Amniotic stem cell (primary cell): ENCODE data around the gene RAB14.
"Not testable (repeated sequence)": the region's sequence is repeated elsewhere in the genome, so short reads cannot be mapped to it uniquely, and the experiment has no call there.

Experiments used
- DNase-seq: peaks from one replicate; lab custom pipeline; 2025; lab: John Stamatoyannopoulos, UW

The RAB14 gene

DNA sequence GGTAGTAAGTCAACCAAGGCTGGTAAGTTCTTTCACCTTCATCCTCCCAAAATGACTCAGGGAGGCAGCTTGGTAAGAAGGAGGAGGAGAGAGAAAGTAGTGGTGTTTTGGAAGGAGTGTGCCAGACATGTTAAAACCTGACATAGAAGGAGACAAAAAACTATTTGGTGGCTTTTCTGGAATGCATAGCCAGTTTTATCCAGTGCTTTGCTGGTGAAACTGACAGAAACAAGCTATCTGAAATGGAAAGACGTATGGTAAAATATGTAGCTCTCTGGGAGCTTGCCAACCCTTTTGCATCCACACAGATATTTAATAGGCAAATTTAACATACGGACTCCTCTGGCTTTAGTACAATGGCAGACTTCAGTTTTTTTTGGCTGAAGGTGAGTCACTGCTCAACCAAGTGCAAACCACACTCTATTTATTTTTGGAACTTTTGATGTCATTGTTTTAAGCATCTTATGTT is 45.4 kb downstream of the RAB14 start:
- peak; percentile 46 for DNase-seq

DNA sequence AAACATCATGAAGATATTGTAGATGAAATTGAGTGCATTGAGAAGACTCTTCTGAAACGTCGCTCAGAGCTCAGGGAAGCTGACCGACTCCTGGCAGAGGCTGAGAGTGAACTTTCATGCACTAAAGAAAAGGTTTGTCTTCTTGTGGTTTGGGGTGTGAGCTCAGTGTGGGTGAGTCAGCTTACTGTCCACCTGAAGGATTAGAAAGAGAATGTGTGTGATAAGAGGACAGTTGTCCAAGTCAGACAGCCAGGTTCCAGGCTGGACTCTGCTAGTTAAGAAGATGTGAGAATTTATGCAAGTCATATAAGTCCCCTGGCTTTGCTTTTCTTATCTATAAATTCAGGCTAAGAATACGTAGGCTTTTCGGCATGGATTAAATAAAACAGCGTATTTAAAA is 46.9 kb downstream of the RAB14 start:
- DNase-seq = no peak

- DNase-seq = no peak
Observed at GRCh38 chr9:121153642-121154041, 48.0 kb downstream of the RAB14 start.

GRCh38 chr9:121150188-121150587 is 51.5 kb downstream of the RAB14 start:
- DNase-seq = no peak

DNA sequence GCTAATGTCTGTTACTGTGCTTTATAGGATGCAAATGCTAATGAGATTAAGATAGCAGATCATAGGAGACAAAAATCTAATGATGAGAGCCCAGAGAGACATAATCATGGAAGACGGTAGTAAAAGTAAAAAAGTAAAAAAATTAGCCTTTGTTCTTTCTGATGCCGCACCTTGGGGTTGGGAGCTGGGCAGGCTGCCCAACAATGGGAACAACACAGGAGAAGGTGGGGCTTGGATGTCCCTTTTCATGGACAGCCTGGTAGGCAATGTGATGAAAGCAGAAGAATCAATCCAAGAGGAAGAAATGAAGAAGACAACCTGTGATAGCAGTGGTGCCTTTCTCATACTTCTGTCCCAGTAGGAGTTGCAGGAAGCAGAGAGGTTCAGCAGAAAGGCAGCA is 57.2 kb downstream of the RAB14 start:
- no peak for DNase-seq

DNA sequence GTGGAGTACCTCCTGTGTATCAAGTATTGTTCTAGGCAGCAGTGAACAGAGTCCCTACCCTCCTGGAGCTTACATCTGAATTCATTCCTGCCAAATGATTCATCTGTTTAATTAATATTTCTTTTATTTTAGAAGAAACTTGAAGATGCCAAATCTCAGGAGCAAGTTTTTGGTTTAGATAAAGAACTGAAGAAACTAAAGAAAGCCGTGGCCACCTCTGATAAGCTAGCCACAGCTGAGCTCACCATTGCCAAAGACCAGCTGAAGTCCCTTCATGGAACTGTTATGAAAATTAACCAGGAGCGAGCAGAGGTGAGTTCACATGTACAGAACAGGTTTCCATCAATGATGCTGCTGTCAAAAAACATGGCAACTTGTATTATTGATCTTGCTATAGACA is 57.9 kb downstream of the RAB14 start:
- no peak for DNase-seq

DNA sequence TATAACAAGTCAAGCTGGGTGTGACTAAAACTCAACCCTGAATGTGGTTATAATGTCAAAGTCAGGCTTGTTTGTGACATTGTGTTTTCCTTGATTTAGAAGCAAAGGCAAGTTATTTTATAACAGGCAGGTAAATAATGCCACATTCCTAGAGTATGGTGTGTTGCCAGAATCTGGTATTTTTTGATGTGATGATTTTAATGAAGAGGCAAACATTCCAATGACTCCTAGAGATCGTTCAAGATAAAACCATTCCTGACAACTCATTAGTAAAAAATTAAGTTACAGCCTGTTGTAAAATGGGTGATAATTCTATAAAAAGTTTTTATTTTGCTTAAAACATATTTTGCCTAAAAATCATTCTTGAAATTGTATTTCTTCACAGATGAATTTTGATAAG is 60.0 kb downstream of the RAB14 start:
- no peak for DNase-seq

GRCh38 chr9:121141306-121141705 is 60.4 kb downstream of the RAB14 start:
- DNase-seq = no peak

DNA sequence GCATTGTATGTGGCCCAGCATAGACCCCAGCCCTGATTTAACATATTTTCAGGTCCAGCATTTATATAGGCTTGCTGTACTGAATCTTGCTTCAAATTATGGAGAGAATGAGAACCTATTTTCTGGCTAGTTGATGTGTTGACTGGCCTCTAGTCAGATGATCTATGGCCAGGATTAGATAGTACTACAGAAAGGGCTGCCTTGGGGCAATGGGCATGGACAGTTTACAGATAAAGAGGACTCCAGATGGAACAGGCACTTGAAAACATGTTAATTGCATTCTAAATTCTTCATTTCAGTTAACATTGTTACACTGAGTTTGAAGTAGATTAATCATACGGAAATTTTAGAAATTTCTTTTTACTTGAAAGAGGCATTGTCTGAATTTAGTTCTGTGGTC is 61.5 kb downstream of the RAB14 start:
- DNase-seq = no peak

DNA sequence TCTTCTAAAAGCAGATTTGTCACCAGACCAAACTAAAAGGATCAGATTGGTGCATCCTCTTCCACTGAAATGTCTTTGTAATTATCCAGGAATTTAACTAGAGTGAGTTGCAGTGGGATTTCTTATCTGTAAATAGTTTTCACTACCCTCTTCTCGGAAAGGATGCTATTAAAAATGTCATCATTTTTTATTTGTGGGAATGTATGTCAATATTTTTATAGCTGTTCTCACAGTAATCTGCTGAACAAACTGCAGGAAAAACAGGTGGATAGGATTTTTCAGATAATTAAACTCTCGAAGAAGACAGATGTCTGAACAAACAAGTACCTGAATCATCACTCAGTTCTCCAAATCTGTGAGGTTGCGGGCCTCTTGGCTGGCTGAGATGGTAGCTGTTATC is 62.7 kb downstream of the RAB14 start:
- no peak for DNase-seq

- DNase-seq = no peak
Observed at GRCh38 chr9:121138561-121138960, 63.1 kb downstream of the RAB14 start.

DNA sequence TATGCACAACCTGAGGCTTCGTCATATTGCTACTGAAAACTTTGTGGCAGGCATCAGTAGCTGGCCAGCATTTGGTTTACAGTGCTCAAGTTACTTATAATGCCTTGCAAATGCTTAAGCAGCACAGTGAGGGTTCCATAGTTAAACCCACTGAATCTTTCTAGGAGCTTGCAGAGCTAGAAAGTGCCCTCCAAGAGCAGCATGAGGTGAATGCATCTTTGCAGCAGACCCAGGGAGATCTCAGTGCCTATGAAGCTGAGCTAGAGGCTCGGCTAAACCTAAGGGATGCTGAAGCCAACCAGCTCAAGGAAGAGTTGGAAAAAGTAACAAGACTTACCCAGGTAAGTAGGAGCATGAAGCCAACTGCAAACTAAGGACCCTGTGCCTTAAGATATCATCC is 66.0 kb downstream of the RAB14 start:
- DNase-seq = no peak

DNA sequence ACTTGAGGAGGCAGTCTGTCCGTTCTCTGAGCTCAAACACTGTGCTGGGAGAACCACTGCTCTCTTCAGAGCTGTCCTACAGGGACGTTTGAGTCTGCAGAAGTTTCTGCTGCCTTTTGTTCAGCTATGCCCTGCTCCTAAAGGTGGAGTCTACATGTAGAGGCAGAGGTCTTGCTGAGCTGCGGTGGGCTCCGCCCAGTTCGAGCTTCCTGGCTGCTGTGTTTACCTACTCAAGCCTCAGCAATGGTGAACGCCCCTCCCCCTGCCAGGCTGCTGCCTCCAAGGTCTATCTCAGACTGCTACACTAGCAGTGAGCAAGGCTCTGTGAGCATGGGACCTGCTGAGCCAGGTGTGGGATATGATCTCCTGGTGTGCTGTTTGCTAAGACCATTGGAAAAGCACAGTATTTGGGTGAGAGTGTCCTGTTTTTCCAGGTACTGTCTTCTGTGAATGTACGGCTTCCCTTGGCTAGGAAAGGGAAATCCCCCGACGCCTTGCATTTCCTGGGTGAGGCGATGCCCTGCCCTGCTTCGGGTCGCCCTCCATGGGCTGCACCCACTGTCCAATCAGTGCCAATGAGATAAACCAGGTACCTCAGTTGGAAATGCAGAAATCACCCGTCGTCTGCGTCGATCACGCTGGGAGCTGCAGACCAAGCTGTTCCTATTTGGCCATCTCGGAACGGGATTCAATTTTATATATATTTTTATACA is 68.4 kb downstream of the RAB14 start:
- no peak for DNase-seq

- DNase-seq = not testable (repeated sequence)
Observed at GRCh38 chr9:121129384-121129783, 72.3 kb downstream of the RAB14 start.
